GM19025 (cell line): ENCODE results near the gene CNOT9.

Source experiments
- ATAC-seq: cut with Tn5 transposase; IDR thresholded peaks from one replicate; pipeline ENCODE4 v1.9.1; 2021; ENCODE audit warnings: mild to moderate bottlenecking, low read depth, moderate library complexity; ENCODE audit not compliant: unreplicated experiment

The CNOT9 gene

GRCh38 chr2:218577482-218578220 lies 9.0 kb downstream of the CNOT9 start:
- no peak for ATAC-seq

- ATAC-seq, result no peak
These were observed 9.7 kb downstream of the CNOT9 start for GRCh38 chr2:218578272-218578877.

GRCh38 chr2:218582076-218582475 lies 13.4 kb downstream of the CNOT9 start:
- peak; percentile 89 for ATAC-seq

GRCh38 chr2:218583983-218584850 lies 15.6 kb downstream of the CNOT9 start:
- ATAC-seq, result no peak

- no peak for ATAC-seq
These were observed 16.9 kb downstream of the CNOT9 start for GRCh38 chr2:218585541-218585940.

GRCh38 chr2:218605432-218605831 lies 36.8 kb downstream of the CNOT9 start:
- ATAC-seq, result no peak

GRCh38 chr2:218607436-218608115 lies 38.9 kb downstream of the CNOT9 start, which contains the start of gene PLCD4:
TSS of gene PLCD4 (plus strand) at chr2:218607899. CDS start at chr2:218615740, 7,841 bp downstream.
- ATAC-seq, result no peak

GRCh38 chr2:218615868-218616315 lies 47.3 kb downstream of the CNOT9 start:
- ATAC-seq, result no peak

- ATAC-seq, result no peak
These were observed 49.6 kb downstream of the CNOT9 start for GRCh38 chr2:218618102-218618860.

- ATAC-seq, result no peak
These were observed 52.4 kb downstream of the CNOT9 start for GRCh38 chr2:218621007-218621406.

- no peak for ATAC-seq
These were observed 54.1 kb downstream of the CNOT9 start for GRCh38 chr2:218622606-218623365.

- ATAC-seq, result no peak
These were observed 54.7 kb downstream of the CNOT9 start for GRCh38 chr2:218623366-218623705.

- ATAC-seq, result no peak
These were observed 57.7 kb downstream of the CNOT9 start for GRCh38 chr2:218626369-218626768.

- ATAC-seq, result no peak
These were observed 59.3 kb downstream of the CNOT9 start for GRCh38 chr2:218627939-218628338.

- ATAC-seq, result no peak
These were observed 63.2 kb downstream of the CNOT9 start for GRCh38 chr2:218631837-218632236.

GRCh38 chr2:218635719-218636118 lies 67.1 kb downstream of the CNOT9 start:
- ATAC-seq, result no peak

- ATAC-seq, result no peak
These were observed 69.7 kb downstream of the CNOT9 start for GRCh38 chr2:218638372-218638771.

- no peak for ATAC-seq
These were observed 73.5 kb downstream of the CNOT9 start for GRCh38 chr2:218642121-218642656.

GRCh38 chr2:218642786-218643185 lies 74.1 kb downstream of the CNOT9 start:
- no peak for ATAC-seq
